GM21529 (cell line): ENCODE measurements around the gene MICAL3.
"Not testable (repeated sequence)": the region's sequence is repeated elsewhere in the genome, so short reads cannot be mapped to it uniquely, and the experiment has no call there.

ENCODE experiments used
- ATAC-seq: cut with Tn5 transposase; IDR thresholded peaks from one replicate; pipeline ENCODE4 v1.9.1; 2021; ENCODE audit not compliant: unreplicated experiment

MICAL3 gene

DNA sequence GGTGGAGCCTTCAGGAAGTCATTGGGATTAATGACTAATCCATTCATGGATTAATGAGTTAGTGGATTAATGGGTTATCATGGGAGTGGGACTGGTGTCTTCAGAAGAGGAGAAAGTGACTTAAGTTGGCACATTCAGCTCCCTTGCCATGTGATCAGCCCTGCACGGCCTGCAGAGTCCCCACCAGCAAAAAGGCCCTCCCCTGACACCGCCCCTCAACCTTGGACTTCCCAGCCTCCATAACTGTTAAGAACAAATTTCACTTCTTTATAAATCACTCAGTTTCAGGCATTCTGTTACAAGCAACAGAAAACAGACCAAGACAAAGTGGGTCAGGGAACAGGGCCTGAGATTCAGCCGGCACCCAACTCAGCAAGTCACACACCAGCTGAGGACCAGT lies 85.3 kb downstream of the MICAL3 start:
- ATAC-seq = no peak

DNA sequence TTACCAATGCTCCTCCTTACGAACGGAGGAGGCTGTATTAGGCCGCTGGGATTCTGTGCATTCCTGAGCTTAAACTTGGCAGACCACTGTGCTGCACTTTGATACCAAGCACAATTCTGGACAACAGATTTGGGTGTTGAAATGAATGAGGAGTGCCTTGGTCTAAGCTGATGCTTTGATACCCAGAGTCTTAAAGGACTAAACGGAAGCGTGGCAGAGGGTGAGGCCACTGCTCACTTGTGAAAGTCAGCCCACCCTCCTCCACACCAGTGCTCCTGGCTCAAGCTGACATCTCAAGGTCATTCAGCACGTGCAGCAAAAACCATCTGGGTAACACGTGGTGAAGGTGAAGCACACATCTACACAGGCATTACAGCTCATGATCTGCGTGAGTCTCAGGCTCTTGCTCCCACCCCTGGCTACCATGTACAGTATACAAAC lies 85.9 kb downstream of the MICAL3 start:
- ATAC-seq = no peak

DNA sequence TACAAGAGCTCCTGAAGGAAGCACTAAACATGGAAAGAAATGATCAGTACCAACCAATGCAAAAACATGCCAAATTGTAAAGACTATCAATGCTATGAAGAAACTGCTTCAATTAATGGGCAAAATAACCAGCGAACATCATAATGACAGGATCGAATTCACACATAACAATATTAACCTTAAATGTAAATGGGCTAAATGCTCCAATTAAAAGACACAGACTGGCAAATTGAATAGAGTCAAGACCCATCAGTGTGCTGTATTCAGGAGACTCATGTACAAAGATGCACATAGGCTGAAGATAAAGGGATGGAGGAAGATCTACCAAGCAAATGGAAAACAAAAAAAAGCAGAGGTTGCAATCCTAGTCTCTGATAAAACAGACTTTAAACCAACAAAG lies 91.9 kb downstream of the MICAL3 start:
- not testable (repeated sequence) for ATAC-seq

DNA sequence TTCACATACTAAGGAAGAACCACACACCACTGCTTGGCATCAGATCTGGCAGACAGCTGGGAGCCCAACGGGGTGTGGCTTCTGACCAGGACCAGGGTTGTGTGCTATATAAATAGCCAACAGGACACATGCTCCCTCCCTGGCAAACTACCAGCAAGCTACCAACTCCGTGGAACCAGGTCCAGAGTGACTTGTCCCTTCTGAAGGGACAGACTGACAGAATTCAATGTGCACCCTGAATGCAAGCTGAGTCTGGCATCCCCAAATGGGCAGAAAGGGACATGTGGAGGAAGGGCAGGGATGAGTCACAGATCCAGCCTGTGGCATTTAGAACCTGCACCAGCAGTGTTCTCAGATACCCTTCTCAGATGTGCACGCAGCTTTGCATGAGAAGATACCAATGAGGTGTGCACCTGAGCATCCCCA lies 92.9 kb downstream of the MICAL3 start:
- no peak for ATAC-seq

DNA sequence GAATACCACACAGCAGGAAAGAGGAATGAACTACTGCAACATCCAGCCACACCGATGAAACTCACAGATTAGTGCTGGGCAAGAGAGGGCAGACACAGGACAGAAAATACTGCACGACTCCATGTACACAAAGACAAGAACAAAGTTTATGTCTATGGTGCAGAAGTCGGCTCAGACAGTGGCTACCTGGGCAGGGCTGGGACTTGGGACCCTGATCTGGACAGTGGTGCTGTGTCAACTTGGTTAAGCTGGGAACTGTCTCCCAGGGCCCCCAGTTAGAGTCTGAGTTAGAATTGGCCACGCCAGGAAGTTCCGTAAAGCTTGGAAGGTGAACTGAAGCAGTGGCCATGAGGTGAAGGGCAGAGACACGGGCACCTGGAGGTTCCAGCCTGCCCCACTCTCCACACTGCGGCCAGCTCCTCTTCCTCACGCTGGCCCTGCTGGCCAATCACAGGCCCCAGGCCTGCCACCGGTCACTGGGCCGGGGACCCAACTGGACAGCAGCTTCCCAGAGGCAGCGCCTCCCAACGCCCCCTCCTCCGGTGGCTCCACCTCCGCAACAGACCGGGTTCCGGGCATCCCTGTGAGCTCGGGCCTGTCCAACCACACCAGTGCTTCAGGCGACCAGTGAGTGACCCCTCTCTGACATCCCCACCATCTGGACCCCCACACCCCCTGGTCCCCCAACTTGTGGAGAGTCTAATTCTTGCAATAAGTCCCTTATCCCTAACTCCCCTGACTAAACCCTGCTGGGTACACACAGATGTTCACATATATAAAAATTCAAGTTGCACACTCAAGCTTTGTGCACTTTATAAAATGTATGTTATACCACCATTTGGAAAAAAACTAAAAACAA lies 93.7 kb downstream of the MICAL3 start:
- no peak for ATAC-seq

DNA sequence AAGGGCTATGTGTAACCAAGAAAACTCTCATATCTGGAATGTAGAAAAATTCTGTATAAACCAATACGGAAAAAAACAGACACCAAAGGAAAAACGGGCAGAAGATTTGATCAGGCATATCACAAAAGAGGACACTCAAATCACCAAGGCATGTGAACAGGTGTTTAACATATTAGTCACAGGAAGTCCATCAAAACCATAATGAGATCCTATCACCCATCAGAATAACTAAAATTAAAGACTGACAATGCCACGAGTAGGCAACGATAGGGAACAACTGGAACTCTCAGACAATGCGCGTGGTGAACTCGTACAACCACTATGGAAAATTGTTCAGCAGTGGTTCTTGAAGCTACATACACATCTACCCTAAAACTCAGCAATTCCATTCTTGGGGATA lies 94.5 kb downstream of the MICAL3 start:
- ATAC-seq = no peak

DNA sequence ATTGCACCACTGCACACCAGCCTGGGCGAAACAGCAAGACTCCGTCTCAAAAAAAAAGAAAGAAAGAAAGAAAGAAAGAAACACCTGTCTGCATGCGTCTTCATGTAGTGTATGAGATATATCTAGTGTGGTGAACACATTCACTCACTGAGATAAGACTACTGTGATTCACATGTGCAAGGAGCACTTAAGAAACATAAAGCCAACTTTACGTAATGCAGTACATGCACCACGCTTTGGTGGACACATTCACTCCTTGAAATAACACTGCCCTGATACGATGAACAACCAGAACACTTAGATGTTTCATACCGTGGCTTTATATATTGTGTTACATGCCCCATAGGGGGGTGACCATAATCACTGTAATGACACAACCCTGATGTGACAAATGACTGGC lies 96.0 kb downstream of the MICAL3 start:
- no peak for ATAC-seq

DNA sequence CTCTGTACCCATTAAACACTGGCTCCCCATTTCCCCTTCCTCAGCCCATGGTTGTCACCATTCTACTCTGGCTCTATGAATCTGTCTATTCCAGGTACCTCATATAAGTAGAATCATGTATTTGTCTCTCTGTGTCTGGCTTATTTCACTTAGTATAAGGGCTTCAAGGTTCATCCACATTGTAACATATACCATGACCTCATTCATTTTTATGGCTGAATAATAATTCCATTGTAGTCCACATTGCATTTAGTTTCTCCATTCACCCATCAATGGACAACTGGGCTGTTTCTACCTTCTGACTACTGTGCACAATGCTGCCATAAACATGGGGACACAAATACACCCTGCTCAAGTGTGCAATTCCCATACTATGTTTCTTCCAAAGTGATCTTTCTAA lies 97.3 kb downstream of the MICAL3 start:
- no peak for ATAC-seq

DNA sequence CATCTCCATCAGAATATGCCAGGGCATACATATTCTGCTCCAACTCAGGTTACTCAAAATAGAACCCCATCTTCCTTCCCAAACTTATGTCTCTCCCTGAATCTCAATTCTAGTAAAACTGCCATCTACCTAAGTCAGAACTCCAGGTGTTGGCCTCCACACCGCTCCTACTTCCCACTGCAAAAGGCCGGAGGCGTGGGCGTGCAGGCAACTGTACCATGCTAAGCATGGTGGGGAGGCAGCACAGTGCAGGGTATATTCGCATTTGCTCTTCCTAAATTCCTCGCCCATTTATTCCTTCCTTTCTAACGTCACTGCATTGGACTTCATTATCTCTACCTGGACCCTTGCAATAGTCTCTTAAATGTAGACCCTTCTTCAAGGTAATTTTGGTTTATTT lies 97.8 kb downstream of the MICAL3 start:
- no peak for ATAC-seq

DNA sequence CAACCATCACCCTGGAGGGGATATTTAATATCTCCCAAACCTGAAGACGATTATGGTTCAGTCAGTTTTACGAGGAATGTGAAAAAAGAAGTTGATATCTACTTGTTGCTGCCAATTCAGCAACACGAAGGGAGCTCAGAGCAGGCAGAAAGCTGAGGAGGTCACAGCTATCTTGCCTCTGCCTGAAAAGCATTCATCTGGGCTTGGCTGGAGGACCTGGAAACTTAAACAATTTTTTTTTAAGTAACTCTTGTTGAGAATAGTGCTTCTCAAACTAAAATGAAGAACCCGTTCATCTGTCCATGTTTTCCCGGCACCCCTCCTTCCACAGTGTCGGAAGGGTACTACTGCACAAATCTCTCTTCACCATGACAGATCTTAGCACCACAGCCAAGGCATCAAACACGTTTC lies 98.9 kb downstream of the MICAL3 start:
- no peak for ATAC-seq

DNA sequence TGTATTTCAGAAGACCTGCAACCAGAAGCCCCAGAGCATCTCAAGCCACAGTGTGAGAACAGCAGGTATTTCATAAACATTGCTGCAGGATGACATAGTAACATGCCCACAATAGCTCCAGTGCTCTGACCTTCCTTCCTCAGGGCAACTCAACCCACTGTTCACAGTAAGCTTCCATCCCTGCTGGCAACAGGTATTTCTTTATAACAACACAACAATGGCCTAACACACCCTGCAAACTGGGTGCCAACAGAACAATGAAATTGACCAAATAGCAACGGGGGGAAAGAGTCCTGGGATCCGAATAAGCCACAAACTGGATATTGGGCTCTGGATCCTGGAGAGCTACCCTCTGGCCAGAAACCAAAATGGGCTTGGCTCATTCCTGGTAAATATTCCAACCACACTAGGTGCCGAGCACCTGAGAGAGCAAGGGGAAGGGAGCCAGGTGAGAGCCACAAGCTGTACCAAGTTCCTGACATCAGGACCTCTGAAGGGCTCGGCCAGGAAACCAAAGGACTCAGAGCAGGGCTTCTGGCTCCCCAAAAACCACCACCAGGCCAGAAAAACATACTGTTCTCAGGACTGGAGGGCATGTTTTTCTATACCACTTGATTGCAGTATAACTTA lies 99.5 kb downstream of the MICAL3 start:
- no peak for ATAC-seq

DNA sequence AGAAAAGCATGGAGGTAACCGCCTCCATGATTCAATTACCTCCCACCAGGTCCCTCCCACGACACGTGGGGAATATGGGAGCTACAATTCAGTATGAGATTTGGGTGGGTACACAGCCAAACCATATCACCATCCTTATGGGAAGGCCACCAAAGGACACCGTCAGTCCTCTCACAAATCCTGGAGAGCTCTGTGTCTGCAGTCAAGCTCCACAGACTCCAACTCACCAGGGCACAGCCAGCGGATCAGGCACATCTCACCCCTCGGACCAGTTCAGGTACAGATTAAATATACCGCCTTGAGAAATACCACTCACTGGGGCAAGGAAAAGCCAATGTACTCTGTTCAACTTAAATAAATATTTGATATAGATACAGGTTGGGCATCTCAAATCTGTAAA lies 100.3 kb downstream of the MICAL3 start:
- no peak for ATAC-seq

DNA sequence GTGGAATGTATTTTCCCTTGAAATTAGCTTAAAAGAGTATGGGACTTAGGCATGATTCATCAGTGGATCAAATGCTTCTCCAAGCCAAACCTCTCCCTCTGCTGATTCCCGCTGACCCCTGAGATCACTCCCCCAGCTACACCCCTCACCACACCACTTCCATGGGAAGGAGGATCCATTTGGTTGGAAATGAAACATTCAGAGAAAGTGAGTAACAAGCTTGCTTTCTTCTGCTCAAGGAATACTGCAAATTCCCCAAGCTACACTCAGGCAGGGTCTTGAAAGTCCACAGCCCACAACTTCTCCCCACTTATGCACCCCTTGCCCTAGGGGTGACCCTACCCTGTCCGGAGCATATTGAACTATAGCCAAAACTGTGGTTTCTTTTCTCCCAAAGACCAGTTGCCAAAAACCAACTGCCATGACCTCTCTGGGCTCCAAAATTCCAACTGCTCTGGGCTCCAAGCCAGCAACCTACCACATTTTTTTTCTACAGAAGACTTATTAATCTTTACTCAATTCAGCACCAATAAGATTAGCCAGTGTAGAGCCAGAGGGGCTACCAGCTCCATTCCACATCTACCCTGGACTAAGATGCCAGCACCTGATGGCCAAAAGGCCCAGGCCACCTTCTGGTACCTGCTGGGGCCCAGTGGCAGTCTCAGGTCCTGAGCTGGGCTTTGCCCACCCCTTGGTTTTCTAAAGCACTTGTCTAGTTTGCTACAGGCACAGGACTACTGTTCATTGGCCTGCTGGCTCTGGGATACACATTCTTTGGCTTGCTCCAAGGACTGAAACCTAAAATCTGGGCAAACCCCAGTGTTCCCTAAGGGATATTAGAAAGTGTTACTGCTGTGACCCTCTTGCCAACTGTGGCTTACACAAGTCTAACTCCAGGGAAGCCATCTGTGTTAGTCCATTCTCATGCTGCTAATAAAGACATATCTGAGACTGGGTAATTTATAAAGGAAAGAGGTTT lies 101.1 kb downstream of the MICAL3 start:
- ATAC-seq = no peak

DNA sequence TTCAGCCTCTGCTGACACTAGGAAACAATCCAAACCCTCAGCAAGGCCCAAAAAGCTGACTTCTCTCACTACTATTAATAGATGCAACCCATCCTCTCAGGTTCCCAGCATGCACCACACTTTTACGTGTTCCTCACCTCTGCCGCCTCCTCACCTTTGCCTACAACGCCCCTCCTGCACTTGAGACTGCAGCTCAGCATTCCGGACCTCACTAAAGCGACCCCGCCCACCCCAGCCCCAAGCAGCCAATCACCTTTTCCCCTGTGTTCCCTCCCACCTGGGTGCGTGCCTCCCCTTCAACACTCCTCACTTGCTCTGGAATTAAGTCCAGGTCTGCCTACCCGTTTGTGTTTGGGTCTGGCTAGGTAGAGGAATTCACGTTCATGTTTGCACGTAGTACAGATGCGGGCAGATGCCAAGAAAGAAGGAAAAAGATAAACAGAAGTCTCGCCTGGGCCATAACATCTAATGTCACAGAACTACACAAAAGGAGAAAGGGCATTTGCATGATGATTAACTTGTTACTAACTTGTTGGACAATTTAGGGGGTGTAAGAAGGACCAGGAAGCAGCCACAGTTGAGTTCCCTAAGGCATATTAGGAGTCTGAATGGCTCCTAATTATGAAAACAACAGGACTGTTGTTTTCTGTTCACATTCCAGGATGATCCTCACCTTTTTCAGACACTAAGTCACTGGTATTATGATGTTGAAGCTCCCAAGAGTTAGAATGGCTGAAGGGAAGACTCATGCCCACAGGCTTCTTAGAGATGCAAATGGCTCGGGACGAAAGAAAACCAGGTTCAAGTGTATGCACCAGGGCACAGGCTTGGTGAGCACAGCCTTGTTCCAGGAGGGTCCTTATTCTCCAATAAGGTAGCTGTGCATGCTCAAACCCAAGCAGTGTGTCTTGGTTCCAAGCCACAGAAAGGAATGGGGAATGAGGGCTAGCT lies 102.2 kb downstream of the MICAL3 start:
- ATAC-seq = no peak

DNA sequence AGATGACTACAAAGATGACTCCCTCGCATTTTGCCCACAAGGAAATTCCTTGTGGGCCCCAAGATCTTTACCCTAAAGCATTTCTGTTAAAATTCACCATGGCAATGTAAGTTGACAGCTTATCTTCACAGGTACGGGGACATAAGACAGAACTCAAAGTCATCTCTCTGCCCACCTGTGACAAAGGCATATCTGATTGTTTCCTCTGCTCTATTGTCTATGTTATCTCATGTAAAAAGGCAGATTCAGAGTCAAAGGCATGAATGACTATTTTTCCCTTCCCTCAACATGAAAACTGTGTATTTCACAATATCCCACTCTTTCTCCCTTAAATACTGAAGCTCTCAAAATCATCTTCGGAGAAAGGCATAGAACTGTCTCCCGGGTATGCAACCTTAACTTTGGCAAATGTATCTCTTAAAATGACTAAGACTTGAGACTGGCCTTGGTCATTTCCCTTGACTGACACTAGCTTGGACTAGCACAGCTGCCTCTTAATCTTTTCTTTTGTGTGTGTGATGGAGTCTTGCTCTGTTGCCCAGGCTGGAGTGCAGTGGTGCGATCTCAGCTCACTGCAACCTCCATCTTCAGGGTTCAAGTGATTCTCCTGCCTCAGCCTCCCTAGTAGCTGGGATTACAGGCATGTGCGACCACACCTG lies 103.2 kb downstream of the MICAL3 start:
- ATAC-seq = no peak

DNA sequence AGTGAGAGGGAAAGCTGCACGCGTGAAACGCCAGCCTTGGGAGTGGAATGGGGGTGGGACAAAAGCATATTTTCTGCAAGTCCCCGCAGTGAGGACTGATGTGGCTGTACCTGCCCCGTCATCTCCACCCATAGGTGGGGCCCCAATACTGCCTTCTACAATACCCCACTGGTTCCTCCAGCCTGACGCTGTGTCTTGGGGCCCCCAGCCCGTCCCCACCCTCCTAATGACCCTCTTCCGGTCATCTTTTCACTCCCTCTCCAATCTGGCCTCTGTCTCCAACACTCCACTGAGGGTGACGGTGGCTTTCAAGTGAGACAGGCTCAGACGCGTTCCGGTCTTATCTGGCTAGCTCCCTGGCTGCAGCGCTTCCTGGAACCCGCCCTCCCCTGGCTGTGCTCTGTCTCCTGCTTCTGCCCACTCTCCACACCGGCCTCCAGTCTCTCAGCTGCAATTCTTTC lies 104.2 kb downstream of the MICAL3 start:
- ATAC-seq = no peak

DNA sequence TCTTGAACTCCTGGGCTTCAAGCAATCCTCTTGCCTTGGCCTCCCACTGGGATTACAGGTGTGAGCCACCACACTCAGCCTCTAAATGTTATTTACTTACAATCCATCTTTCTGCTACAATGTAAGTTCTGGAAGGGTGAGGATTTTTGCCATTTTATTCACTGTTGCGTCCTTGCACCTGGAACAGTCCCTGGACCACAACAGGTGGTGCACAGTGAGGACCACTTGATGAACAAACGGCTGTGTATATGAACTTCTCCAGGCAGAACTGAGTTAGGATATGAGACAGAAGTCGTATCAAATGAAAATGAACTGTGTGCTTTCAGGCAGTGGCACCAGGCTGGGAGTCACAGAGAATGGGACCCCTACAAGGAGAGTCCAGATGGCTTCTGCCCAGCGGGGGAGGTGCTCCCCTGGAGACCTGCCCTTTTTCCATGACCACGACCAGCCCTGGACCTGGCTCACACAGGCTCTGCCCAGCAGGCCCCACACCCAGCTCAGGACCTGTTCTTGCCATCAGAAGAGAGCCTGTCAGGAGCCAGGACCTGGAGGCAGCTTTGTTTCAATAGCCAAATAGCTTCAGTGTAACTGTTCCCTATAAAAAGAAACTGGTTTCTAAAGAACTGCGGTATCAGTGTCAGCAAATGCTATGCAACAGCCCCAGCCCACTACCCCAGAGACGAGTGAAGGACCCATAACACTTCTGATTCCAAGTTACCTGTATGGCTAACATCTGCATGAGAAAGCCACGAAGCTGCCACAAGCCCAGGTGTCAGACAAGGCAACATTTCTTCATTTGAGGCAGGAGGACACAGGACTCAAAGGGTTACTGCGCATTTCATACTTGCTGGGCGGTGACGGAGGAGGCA lies 104.9 kb downstream of the MICAL3 start:
- ATAC-seq = no peak

DNA sequence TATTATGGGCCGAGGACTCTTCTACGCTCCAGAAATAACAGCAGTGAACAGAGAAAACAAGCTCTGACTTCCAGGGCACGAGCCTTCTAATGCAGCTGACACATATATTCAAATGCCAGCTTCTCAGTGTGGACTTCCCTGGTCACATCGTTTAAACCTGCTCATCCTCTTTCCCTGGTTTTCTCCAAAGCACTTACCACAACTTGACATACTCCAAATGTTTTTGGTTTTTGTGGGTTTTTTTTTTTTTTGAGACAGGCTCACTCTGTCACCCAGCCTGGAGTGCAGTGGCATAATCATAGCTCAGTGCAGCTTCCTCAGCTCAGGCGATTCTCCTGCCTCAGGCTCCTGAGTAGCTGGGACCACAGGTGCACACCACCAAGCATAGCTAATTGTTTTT lies 105.5 kb downstream of the MICAL3 start:
- no peak for ATAC-seq
